ENCODE results near the gene TRAF6. TPM values are rescaled to one million over a fixed set of nuclear protein-coding genes. Genes with fewer than 3 reads are reported as not detected.
A peak's percentile ranks its signal among the peaks of the same experiment; 100 is the strongest.
"Not testable (repeated sequence)": the region's sequence is repeated elsewhere in the genome, so short reads cannot be mapped to it uniquely, and the experiment has no call there.

TRAF6 gene, protein sequence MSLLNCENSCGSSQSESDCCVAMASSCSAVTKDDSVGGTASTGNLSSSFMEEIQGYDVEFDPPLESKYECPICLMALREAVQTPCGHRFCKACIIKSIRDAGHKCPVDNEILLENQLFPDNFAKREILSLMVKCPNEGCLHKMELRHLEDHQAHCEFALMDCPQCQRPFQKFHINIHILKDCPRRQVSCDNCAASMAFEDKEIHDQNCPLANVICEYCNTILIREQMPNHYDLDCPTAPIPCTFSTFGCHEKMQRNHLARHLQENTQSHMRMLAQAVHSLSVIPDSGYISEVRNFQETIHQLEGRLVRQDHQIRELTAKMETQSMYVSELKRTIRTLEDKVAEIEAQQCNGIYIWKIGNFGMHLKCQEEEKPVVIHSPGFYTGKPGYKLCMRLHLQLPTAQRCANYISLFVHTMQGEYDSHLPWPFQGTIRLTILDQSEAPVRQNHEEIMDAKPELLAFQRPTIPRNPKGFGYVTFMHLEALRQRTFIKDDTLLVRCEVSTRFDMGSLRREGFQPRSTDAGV
- polyA plus RNA-seq (ENCODE audit: insufficient read length) = 19.2 TPM
- long read RNA-seq, donor 1, full-length matches to known transcripts = 5 of 5 reads
- long read RNA-seq, donor 1, partial matches to known transcripts = 0 of 5 reads
- long read RNA-seq, donor 1, other reads (novel, unspliced or antisense) = 0 of 5 reads
- long read RNA-seq, donor 2, full-length matches to known transcripts = 6 of 6 reads
- long read RNA-seq, donor 2, partial matches to known transcripts = 0 of 6 reads
- long read RNA-seq, donor 2, other reads (novel, unspliced or antisense) = 0 of 6 reads
- long read RNA-seq, donor 3, full-length matches to known transcripts = 6 of 6 reads
- long read RNA-seq, donor 3, partial matches to known transcripts = 0 of 6 reads
- long read RNA-seq, donor 3, other reads (novel, unspliced or antisense) = 0 of 6 reads
- long read RNA-seq, donor 4 = 0 reads
- long read RNA-seq, donor 5, full-length matches to known transcripts = 1 of 1 reads
- long read RNA-seq, donor 5, partial matches to known transcripts = 0 of 1 reads
- long read RNA-seq, donor 5, other reads (novel, unspliced or antisense) = 0 of 1 reads
- long read RNA-seq, donor 6, full-length matches to known transcripts = 4 of 4 reads
- long read RNA-seq, donor 6, partial matches to known transcripts = 0 of 4 reads
- long read RNA-seq, donor 6, other reads (novel, unspliced or antisense) = 0 of 4 reads
- long read RNA-seq, donor 7, full-length matches to known transcripts = 8 of 8 reads
- long read RNA-seq, donor 7, partial matches to known transcripts = 0 of 8 reads
- long read RNA-seq, donor 7, other reads (novel, unspliced or antisense) = 0 of 8 reads
- long read RNA-seq, donor 8, full-length matches to known transcripts = 5 of 5 reads
- long read RNA-seq, donor 8, partial matches to known transcripts = 0 of 5 reads
- long read RNA-seq, donor 8, other reads (novel, unspliced or antisense) = 0 of 5 reads

DNA sequence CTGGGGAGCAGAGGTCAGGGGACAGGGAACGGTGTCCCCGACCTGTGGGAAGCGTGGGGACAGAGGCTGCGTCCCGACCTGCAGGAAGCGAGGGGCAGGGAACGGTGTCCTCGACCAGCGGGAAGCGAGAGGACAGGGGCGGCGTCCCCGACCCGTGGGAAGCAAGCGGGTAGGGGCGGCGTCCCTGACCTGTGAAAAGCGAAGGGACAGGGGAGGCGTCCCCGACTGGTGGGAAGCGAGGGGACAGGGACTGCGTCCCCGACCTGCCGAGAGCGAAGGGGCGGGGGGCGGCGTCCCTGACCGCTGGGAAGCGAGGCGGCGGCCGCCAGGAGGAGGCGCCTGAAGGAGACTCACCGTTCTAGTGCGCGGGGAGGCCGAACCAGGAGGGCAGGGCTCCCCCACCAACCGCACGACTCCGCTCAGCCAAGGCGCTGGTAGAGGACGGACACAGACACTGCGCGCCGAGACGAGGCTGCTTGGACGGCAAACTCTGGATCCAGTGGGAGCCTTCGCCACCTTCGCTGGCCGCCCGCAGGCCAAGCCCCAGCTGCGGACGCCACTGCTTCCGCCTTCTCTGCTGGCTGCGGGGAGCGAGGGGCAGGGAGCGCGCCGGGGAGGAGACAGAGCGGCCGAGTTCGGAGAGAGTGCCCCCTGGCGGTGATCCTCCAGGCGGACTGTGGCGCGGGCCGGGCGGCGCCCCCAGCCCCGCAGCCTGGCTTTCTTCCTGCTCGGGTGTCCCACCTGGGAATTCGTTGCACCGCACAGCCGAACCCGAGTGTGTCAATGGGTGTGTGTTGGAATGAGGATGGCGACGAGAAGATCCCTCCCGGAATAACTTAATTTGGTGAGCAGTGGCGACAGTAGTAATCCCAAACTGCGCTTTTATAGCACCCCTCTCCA is at the start of gene TRAF6:
Gene TRAF6, minus strand, starts transcription at position 579 of the 900 bp plus-strand sequence. CDS start 8,757 bp downstream, outside the sequence.
- peak; percentile 90 for DNase-seq

DNA sequence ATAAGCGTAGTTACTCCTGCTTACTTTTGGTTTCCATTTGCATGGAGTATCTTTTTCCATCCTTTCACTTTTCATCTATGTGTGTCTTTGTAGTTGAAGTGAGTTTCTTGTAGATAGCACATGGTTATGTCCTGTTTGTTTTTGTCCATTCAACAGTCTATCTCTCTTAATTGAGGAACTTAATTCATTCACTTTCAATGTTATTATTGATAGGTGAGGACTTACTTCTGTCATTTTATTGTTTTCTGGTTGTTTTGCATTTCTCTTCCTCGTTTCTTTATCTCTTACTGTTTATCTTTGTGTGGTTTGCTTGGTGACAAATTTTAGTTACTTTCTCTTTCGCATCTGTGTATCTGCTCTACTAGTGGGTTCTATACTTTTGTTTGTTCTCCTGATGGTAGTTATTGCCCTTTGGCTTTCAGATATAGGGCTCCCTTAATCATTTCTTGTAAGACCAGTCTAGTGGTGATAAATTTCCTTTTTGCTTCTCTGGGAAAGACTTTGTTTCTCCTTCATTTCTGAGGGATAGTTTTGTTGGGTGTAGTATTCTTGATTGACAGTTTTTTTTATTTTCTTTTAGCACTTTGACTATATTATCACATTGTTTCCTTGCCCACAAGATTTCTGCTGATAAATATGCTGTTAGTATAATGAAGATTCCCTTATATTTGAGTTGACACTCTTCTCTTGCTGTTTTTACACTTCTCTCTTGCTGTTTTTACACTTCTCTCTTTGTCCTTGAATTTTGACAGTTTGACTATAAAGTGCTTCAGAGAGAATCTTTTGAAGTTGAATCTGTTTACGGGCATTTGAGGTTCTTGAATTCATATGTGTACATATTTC is 48.7 kb upstream of the TRAF6 start:
- DNase-seq = no peak

DNA sequence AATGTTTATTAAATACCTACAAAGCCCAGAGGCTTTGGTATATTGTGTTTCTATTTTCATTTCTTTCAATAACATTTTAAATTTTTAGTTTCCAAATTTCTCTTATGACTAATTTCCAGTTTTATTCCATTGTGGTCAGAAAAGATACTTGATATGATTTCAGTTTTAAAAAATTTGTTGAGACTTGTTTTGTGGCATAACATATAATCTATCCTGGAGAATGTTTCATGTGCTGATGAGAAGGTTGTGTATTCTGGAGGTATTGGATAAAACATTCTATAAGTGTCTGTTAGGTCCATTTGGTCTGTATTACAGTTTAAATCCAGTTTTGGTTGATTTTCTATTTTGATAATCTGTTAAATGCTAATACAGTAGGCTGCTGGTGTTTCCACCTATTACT is 47.9 kb upstream of the TRAF6 start:
- no peak for DNase-seq

DNA sequence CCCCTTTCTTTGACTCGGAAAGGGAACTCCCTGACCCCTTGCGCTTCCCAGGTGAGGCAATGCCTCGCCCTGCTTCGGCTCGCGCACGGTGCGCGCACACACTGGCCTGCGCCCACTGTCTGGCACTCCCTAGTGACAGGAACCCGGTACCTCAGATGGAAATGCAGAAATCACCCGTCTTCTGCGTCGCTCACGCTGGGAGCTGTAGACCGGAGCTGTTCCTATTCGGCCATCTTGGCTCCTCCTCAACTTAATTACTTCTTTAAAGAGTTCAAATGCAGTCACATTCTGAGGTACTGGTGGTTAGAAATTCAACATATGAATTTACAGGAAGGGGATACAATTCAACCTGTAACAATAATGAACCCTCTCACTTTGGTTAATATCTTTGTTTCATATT is 47.3 kb upstream of the TRAF6 start:
- DNase-seq = not testable (repeated sequence)

DNA sequence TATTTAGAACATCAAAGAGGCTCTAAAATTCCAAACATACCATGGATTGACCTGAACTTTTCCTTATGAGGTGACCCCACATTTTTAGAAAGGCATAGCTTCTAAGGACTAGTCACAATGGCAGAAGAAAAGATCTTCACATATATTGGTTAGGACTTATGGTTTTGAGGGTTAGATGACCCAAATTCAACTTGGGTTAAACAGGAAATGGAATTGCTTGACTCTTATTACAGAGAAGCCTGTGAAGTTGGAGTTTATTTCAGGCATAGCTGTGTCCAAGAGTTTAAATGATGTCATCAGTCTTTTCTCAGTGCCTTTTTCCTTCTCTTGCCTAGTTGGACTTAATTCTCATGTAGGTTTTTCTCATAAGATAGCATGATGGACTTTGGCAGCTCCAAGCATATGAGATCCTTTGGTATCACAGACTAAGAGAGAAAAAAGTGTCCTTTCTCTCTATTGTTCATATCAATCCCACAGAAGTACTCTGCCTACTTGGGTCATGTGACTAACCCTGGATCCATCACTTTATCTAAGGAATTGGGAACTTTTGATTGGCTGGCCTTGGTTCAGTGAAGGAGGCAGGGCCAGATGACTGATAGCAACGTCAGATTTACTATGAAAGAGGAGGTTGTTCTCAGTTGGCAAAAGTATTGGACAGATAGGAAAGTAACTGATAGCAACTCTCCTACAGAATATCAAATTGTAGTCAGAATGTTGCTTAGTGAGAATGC is 40.5 kb upstream of the TRAF6 start:
- no peak for DNase-seq

DNA sequence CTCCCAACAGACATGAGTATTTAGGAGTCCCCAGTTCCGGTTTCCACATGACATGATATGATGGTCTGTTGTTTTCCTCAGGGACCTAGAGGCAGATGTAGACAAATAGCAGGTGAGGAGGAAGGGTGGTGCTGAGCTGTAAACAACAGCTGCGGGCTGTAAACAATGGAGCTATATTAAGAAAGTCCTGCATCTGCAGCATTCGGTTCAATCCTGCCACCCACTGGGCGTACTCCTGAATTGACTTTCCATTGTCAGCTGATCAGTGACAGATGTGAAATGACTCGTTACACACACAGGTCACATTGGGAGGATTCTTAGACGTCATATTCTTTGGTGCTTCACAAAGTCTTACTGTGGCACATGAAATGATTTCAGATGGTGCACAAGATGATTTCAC is 30.9 kb upstream of the TRAF6 start:
- no peak for DNase-seq

DNA sequence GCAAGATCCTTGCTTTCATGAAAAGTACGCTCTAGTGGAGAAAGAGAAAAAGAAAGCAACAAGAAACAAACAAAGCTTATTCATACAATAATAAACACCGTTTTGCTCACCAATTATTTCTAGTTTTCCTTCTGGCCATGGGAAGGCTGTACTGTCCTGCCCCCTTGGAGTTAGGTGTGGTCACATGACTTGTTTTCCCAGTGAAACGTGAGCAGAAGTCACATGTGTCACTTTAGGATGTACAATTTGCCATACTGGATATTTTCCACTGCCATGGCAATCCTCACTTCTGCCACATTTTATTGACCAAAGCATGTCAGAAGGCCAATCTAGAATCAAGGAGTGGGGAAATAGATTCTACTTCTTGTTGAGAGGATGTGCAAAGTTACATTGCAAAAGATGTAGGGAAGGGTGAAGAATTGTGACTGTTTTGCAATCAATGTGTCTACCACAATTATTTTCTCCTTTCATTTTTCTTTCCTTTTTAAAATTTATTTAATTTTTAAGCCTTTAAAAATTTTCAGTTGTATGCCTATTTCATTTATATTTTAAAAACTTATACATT is 24.3 kb upstream of the TRAF6 start:
- DNase-seq = no peak

DNA sequence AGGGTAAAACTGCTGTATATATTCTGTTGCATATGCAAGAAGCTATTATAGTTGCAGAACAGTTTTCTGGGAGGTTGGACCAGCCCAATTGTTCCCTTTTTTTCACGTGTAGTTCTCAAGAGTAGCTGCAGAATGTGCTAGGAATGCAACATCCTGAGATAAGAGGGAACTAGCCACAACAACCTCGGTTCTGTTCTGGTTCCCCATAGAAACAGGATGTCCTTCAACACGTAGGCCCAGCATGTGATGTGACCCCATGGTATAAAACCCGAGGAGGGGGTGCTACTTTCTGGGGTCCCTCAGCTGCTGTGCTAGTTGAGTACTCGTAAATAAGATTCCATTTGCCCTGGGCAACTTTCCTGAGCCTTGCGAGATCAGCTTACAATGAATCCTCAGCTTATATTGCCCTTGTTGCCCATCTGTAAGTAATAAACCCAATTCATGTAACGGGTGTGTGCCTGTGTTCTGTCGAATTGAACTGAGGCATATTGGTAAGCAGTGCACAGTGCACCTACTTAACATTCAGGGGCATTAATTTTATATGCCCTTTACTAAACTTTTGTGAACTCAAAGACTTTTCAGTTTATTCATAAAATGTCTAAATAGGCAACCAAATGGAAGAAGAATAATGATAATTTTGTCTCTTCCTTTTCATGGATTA is 23.0 kb upstream of the TRAF6 start:
- DNase-seq = no peak

DNA sequence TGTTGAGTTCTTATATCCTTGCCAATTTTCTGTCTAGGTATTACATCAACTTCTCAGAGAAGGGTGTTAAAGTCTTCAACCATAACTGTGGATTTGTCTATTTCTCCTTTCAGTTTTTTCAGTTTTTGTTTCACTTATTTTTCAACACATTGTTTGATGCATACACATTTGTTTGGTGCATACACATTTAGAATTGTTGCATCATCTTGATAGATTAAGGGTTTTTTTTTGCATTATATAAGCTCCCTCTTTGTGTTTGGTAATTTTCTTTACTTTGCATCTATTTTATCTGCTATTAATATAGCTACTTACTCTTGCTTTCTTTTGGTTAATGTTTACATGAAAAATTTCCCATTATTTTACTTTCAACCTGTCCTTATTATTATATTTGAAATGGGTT is 20.8 kb upstream of the TRAF6 start:
- DNase-seq = no peak

DNA sequence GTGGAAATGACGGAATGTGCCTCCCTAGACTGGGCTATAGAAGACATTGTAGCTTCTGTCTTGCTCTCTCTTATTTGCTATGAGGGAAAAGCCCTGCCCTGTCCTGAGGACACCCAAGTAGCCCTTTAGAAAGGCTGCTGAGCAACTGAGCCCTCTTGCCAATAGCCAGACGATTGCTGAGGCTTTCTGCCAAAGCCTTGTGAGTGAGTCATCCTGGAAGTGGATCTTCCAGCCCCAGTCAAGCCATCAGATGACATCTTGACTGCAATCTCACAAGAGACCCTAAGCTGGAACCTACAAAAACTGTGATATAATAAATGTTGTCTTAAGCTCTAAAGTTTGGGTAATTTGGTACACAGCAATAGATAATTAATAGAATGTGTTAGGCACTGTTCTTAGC is 3.9 kb upstream of the TRAF6 start:
- DNase-seq = no peak

DNA sequence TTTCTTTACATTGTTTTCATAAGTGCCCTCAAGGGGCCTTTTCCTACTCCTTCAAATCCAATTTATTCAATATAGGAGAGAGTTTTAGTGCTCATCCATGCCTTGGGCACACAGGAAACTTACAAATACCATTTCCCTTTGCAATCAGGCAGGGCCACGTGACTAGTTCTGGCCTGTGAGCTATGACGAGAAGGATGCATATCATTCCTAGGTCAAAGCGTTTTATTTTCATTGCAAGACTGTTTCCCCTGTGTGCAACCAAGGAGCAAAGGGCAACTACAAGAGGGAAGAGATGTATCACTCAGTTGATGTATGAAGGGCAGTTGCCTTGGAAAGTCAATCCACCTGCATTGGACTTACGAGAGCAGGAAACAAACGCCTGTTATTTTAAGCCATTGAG is 1.9 kb upstream of the TRAF6 start:
- DNase-seq = no peak

DNA sequence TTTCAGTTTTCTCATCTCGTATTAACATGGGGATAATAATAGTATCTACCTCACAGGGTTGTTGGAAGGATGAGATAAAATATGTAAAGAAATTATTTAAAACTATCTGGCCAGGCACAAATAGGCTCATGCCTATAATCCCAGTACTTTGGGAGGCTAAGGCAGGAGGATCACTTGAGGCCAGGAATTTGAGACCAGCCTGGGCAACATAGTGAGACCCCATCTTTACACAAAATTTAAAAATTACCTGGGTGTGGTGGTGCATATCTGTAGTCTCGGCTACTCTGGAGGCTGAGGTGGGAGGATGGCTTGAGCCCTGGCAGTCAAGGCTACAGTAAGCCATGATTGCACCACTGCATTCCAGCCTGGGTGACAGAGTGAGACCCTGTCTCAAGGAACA is 990 bp upstream of the TRAF6 start:
- DNase-seq = not testable (repeated sequence)

DNA sequence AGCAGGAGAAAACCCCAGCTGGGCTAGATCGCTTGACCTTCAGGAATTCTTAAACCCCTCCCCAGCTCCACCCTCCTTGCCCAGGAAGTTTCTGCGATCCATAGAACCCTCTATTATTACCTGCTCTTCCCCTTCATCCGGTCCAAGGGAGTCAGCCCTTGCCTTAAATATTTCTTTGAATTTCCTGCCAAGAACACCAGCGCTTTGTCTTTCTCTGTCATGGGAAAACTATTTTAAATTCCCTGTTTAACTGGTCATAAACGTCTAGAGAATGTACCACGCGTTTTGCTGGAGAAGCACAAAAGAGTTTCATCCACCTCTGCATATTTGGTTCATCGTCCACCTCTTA is 496 bp upstream of the TRAF6 start:
- no peak for DNase-seq

DNA sequence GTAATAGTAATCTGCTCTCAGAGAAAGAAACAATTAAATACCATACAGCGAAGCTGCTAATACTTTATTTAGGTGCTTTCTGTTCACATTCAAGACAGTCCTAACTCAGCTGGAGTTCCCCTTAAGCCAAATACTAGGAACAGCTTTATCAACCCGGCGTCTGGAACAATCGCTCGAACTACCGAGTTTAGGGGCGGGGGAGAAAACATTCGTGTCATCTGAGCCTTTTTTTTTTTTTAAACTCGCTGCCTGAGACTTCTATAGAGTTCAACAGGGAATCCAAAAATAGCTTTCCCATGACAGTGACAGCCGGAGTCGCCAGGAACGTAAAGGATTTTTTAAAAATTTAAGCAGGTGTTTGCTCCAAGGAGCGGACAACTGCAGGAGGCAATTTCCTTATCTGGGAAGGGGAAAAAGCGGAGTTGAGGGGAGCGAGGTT is 852 bp downstream of the TRAF6 start:
- DNase-seq = peak; percentile 54

DNA sequence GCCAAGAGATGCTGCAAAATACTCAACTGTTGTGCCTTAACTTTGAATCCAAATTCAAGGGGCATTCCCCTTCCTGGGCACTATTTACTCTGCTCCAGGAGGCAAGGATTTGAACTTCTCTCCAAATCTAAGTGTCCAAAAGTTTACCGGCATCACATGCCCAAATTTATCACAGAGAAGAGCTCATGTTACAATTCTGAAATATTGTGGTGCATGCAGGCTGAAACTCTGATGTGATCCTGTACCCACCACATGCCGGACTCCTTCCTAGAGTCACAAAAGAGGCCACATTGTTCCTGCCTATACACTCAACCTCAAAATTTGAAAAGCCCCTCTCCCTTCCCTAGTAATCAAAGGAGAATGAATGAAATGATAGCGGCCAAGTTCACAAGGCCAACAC is 1.3 kb downstream of the TRAF6 start:
- no peak for DNase-seq

DNA sequence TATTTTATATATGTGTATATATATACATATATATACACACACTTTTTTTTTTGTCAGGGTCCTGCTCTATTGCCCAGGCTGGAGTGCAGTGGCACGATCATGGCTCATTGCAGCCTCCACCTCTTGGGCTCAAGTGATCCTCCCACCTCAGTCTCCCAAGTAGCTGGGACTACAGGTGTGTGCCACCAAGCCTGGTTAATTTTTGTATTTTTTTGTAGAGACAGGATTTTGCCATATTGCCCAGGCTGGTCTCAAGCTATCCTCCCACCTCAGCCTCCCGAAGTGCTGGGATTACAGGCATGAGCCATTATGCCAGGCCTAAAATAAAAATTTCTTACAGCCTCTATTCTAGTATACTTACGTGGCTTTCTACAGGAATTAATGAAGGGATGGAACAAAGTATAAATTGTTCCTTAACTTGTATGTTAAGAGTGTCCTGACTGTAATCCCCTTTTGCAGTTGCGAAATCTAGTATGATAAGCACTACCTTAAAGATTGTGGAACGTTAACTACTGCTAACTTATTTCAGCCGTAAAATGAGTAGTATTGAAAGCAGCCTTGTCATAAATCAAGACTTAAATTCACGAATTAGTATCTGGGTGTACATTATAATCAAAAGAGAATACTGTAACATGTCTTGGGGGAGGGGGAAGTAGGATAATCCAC is 2.1 kb downstream of the TRAF6 start:
- DNase-seq = no peak

DNA sequence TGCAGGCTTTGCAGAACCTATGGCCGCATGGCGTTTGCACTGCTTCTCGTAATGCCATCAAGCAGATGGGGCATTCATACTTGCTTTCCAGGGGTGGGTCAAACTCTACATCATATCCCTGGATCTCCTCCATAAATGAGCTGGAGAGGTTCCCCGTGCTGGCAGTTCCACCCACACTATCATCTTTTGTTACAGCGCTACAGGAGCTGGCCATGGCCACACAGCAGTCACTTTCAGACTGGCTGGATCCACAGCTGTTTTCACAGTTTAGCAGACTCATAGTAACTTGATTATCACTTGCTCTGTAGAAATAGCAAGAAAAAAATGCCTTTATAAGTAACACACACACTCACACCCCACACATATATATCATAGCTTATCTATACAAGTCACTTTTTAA is 8.8 kb downstream of the TRAF6 start:
- DNase-seq = no peak

DNA sequence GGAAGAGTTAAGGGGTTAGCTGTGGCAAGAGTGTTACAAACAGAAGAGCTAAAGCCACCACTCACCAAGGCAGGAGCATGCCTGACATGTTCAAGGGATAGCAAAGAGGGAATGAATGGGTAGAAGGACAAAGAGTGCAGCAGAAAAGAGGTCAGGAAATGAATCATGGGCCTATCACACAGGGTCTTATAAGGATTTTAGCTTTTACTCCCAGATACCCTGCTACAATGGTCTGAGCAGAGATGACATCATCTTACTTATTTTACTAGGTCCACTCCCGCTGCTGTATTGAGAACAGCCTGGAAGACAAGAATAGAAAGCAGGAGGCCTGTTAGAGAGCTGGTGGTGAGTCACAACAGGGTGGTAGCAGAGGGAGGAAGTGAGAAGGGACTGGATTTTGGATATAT is 9.8 kb downstream of the TRAF6 start:
- no peak for DNase-seq

Data from left kidney (tissue), 8 donors.